Skeletal muscle tissue (tissue), 4 donors: Measurements from ENCODE around the gene FKBP8. TPM values are rescaled to one million over a fixed set of nuclear protein-coding genes. Genes with fewer than 3 reads are reported as not detected.

Source experiments
- H3K27ac ChIP-seq: one replicate; pipeline ENCODE4 v1.7.0; 2013; ENCODE audit warnings: mild to moderate bottlenecking, low read depth, low read length, inconsistent platforms
- H3K27me3 ChIP-seq, 3 donors: one replicate each; pipeline ENCODE4 v1.7.0; 2013; ENCODE audit warnings: low read length in 3 of 3; ENCODE audit not compliant: control insufficient read depth in 3 of 3, insufficient read depth in 3 of 3
- H3K36me3 ChIP-seq, 3 donors: one replicate each; pipeline ENCODE4 v1.7.0; 2013; ENCODE audit warnings: low read length in 3 of 3; ENCODE audit not compliant: control insufficient read depth in 3 of 3, insufficient read depth in 3 of 3
- H3K4me1 ChIP-seq, 3 donors: one replicate each; pipeline ENCODE4 v1.7.0; 2013; ENCODE audit warnings: low read length in 3 of 3, mild to moderate bottlenecking in 3 of 3; ENCODE audit not compliant: control insufficient read depth in 3 of 3, insufficient read depth in 3 of 3
- H3K4me3 ChIP-seq, 3 donors: one replicate each; pipeline ENCODE4 v1.7.0; 2013; ENCODE audit warnings: low read length in 3 of 3
- H3K9ac ChIP-seq, 3 donors: one replicate each; pipeline ENCODE4 v1.7.0; 2013; ENCODE audit warnings: low read length in 3 of 3, mild to moderate bottlenecking in 3 of 3, moderate library complexity in 2 of 3, low read depth in 1 of 3
- H3K9me3 ChIP-seq, 3 donors: one replicate each; pipeline ENCODE4 v1.7.0; 2013; ENCODE audit warnings: low read length in 3 of 3; ENCODE audit not compliant: control insufficient read depth in 3 of 3
- total RNA-seq: library from RNA; depleted of rRNA; stranded (reverse); fragments of >200 nt; gene quantifications from one replicate; pipeline ENCODE4 v1.2.3, GENCODE V29; 2014
- donor health status: Osteomylitis.

FKBP8 gene
- total RNA-seq, 1 donor from 2014 or later = 116 TPM

DNA sequence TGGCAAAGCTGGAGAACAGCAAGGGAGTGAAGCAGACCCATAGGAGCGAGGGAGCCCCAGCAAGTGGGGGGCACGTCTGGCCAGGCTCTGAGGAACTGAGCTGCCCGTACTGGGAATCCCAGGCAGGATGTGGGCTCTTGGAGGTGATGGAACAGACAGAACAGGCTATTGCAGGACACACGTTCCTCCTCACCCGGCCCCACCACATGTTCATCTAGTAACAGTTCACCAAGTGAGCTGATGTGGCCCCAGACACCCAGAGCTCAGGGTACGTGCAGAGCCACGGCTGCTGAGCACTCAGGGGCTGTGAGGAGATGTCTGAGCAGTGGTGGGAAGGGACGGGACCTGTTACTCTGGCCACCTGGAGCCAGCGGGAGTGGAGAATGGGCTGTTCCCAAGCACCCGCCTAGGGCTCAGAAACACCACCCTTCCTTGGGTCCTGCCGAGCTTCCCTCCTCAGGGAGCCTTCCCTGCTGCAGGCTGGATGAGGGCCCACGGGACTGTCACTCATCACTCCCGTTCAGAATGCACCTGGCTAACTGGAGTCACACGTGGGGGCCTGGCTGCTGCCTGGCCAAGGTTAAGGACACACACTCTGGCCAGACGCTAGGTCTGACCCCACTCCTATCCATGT is 39.9 kb downstream of the FKBP8 start:
- peak overlapping the region; percentile 80 for H3K27ac ChIP-seq
- H3K4me3 ChIP-seq = peak overlapping the region; percentile 33 to 56 (median 35)
- no peaks in the 10 kb centered on the region for H3K36me3 ChIP-seq
- peak overlapping the region; percentile 27 to 79 (median 51) for H3K9ac ChIP-seq
- no peaks in the 10 kb centered on the region for H3K27me3 ChIP-seq
- no peaks in the 10 kb centered on the region for H3K9me3 ChIP-seq
- peaks cover 98 to 100% (median 98%) of the 10 kb centered on the region in 3 donors for H3K4me1 ChIP-seq

DNA sequence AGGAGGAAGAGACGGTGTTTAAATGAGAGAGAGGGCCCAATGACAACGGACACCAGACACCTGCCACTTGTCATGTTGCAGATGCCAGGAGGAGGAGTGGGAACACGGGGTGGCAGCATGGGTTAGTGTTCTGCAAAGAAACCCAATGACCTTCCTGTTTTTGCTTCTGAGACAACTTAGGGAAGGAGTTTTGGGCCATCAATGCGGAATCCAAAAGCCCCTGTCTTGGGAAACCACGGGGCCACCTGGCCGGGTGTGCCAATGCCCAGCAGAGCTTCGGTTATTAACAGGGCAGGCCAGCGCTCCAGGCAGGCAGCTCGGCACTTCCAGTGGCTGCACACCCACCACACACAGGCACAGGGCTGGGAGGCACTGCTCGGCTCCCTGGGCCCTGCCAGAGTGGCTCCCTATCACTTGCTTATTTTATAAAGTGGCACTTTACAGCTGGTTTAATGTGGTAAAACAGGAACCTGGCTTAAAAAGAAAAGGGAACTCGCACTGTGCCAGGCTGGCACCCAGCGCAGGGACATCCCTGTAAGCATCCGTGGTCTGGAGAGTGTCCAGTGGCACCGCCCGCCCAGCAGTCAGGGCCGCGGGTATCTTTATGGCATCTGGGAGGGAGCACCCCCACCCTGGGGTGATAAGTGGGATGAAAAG is 40.6 kb downstream of the FKBP8 start:
- peaks cover 96 to 100% (median 98%) of the 10 kb centered on the region in 3 donors for H3K4me1 ChIP-seq
- peak overlapping the region; percentile 51 to 79 (median 62) for H3K9ac ChIP-seq

DNA sequence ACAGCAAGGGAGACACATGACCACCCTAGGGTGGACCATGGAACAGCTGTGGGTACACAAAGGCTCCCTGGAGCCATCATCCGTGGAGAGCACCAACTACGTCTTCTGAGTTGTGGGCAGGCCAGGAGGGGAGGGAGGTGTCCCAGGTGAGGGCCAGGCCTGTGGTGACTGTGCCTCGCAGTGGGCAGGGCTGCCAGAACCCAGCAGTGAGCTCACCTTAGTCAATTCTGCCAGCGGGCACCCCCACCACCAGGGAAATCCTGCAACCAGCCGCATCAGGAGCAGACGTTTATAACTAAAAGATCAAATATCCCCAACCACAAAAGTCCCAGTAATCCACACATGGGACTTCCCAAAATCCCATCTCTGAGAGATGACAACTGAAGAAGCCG is 41.1 kb downstream of the FKBP8 start:
- peak overlapping the region; percentile 24 to 79 (median 51) for H3K9ac ChIP-seq
- H3K27ac ChIP-seq = peak overlapping the region; percentile 80
- peaks cover 91 to 96% (median 94%) of the 10 kb centered on the region in 3 donors for H3K4me1 ChIP-seq
- H3K9me3 ChIP-seq = no peaks in the 10 kb centered on the region
- H3K36me3 ChIP-seq = no peaks in the 10 kb centered on the region
- no peaks in the 10 kb centered on the region for H3K27me3 ChIP-seq
- peak overlapping the region in 2 of 3 donors; percentile 35 to 65 for H3K4me3 ChIP-seq

More for the DNA sequence above, 40.6 kb downstream of the FKBP8 start:
- Histone ChIP-seq H3K4me3 (peak overlapping the region; percentile 19 to 41 (median 35)), H3K27ac (peak overlapping the region; percentile 80), H3K9me3 (no peaks in the 10 kb centered on the region), H3K36me3 (no peaks in the 10 kb centered on the region), H3K27me3 (no peaks in the 10 kb centered on the region)

DNA sequence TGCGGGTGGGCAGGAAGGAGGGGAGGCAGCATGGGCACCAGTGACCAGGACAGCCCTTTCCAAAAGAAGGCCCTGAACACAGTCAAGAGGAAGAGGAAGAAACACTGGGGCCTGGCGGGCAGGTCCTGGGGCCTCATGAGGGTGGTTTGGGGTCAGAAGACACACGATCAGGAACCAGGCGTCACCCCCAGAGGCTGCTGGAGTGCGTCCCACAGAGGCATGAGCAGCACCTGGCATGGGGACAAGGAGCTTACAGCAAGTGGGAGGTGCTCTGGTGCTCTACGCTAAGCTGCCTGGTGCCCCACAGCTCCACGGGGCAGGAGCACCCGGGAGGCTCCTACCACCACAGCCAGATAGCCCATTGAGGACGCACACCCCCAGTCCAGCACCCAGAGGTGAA is 41.5 kb downstream of the FKBP8 start:
- Histone ChIP-seq H3K27ac (peak overlapping the region; percentile 80), H3K36me3 (no peaks in the 10 kb centered on the region), H3K4me3 (peak overlapping the region in 2 of 3 donors; percentile 27 to 65), H3K9ac (peak overlapping the region; percentile 24 to 79 (median 51)), H3K4me1 (peaks cover 90 to 96% (median 91%) of the 10 kb centered on the region in 3 donors), H3K9me3 (no peaks in the 10 kb centered on the region), H3K27me3 (no peaks in the 10 kb centered on the region)

DNA sequence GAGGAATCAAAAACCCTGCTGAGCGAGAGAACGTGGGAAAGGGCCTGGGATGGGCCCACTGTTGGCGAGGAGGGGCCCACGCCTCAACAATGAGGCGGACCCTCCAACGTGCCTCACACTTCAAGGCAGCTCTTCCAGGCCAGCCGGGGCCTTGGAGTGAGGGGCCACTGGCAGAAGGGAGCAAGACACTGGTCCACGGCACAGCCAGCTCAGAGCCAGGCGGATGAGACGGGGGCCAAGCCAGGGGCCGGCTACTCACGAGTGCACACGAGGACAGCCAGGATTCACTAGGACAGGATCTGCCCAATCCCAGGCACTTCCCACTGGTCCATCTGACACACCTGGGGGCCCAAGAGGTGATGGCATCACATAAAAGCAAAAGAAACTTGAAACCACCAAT is 42.0 kb downstream of the FKBP8 start:
- Histone ChIP-seq H3K27ac (peak overlapping the region; percentile 80), H3K4me3 (peak overlapping the region in 2 of 3 donors; percentile 45 to 65), H3K9ac (peak overlapping the region in 2 of 3 donors; percentile 51 to 79), H3K9me3 (no peaks in the 10 kb centered on the region), H3K36me3 (no peaks in the 10 kb centered on the region), H3K27me3 (no peaks in the 10 kb centered on the region), H3K4me1 (peaks cover 89 to 96% (median 91%) of the 10 kb centered on the region in 3 donors)

DNA sequence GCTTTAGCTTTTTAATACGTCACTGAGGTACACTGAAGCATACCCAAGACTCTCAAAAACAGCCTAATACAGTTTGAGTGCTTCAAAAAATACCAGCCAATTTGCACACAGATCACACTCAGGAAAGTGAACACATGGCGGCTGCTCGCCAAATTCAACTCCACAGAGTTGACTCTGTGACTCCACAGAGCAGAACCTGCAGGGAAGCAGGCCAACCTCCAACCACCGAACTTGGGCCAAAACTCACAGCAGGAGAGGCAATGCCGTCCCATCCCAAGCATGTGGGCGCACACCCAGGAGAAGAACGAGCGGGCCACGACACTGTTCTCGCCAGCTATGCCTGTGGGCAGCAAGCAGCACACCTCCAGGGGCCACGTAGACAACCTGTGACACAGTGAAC is 42.6 kb downstream of the FKBP8 start:
- Histone ChIP-seq H3K27ac (peak overlapping the region; percentile 80), H3K27me3 (no peaks in the 10 kb centered on the region), H3K4me1 (peaks cover 89 to 96% (median 91%) of the 10 kb centered on the region in 3 donors), H3K4me3 (peak overlapping the region in 2 of 3 donors; percentile 45 to 49), H3K9ac (peak overlapping the region in 1 of 3 donors; percentile 79), H3K9me3 (no peaks in the 10 kb centered on the region), H3K36me3 (no peaks in the 10 kb centered on the region)

DNA sequence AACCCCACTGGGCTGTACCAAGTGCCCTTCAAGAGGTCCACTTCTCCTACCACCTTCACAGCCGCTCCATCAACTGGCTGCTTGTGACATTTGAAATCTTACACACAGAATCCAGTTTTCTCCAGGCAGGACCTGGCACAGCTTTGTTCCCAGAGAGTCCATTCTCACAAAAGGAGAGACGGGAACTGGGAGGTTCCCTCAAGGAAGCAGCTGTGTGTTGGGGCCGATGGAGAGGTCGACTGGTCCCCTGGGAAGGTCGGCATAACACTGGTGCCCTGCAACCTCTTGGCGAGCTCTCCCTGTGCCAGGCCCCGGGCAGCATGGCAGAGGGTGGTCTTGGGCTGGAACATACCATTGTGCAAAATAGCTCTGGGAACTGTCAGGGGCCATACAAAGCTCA is 43.0 kb downstream of the FKBP8 start:
- H3K9ac ChIP-seq = peak overlapping the region in 1 of 3 donors; percentile 79
- no peaks in the 10 kb centered on the region for H3K9me3 ChIP-seq
- H3K4me1 ChIP-seq = peaks cover 89 to 96% (median 91%) of the 10 kb centered on the region in 3 donors
- H3K4me3 ChIP-seq = peak overlapping the region in 2 of 3 donors; percentile 4 to 30
- H3K27me3 ChIP-seq = no peaks in the 10 kb centered on the region
- H3K36me3 ChIP-seq = no peaks in the 10 kb centered on the region
- H3K27ac ChIP-seq = peak overlapping the region; percentile 80

DNA sequence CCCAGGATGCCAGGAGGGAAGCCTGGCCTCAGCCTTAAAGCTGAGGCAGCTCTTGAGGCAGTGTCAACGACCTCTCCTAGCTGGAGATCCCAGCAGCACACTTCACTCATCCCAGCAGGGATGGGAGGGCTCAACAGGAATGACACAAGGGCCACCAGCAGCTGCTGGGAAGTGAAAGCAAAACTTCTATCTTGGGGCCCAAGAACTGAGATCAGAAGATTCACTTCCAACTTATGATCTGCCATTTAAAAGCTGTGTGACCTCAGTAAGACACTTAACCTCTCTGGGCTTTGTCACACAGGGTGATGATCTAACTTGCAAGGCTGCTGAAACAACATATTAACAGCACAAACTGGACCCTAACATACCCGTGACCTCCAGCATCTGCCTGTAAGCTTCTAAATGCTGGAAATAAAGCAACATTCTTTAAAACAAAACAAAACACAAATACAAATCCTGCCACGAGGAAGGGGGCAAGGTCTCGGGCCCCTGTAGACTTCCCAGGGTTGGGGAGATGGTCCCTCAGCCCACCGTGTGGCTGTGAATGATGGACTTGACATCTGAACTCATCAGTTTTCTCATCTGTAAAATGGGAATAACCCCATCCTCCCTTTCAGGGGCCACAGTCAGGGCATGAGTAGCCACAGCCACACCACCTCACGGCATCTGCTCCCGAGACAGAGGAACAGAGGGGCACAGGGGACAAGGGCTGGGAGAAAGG is 44.2 kb downstream of the FKBP8 start:
- Histone ChIP-seq H3K9ac (peak overlapping the region in 1 of 3 donors; percentile 33), H3K9me3 (no peaks in the 10 kb centered on the region), H3K27me3 (no peaks in the 10 kb centered on the region), H3K36me3 (no peaks in the 10 kb centered on the region), H3K4me1 (peaks cover 89 to 96% (median 91%) of the 10 kb centered on the region in 3 donors), H3K27ac (peak overlapping the region; percentile 80), H3K4me3 (no peak overlapping the region)

DNA sequence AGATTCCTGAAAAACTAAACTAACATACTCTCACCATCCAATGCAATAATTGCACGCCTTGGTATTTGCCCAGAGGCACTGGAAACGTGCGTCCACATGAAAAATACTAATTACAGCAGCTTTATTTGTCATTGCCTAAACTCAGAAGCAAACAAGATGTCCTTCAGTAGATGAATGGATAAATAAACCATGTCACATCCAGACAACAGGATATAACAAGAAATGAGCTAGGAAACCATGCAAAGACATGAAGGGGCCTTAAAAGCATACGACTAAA is 46.5 kb downstream of the FKBP8 start:
- Histone ChIP-seq H3K36me3 (no peaks in the 10 kb centered on the region), H3K4me3 (no peak overlapping the region), H3K9ac (no peak overlapping the region), H3K9me3 (no peaks in the 10 kb centered on the region), H3K27ac (no peak overlapping the region), H3K4me1 (peaks cover 89 to 96% (median 90%) of the 10 kb centered on the region in 3 donors), H3K27me3 (no peaks in the 10 kb centered on the region)
